HG03442 (cell line): ENCODE results near the gene NCOR2.

Source experiments
- ATAC-seq: cut with Tn5 transposase; IDR thresholded peaks from one replicate; pipeline ENCODE4 v1.9.1; 2021; ENCODE audit warnings: mild to moderate bottlenecking, moderate library complexity; ENCODE audit not compliant: unreplicated experiment

The NCOR2 gene

GRCh38 chr12:124566997-124567672, at the start of gene NCOR2:
TSS of gene NCOR2 (minus strand) at chr12:124567612. CDS start at chr12:124495251, 72,361 bp downstream.
- ATAC-seq: peak; percentile 20

GRCh38 chr12:124616394-124617221, 49.2 kb upstream of the NCOR2 start:
- ATAC-seq: no peak

- no peak for ATAC-seq
These were observed 47.3 kb upstream of the NCOR2 start for GRCh38 chr12:124614512-124615292.

- no peak for ATAC-seq
These were observed 45.8 kb upstream of the NCOR2 start for GRCh38 chr12:124613151-124613585.

GRCh38 chr12:124612410-124612680, 44.9 kb upstream of the NCOR2 start:
- no peak for ATAC-seq

- no peak for ATAC-seq
These were observed 44.4 kb upstream of the NCOR2 start for GRCh38 chr12:124611559-124612409.

GRCh38 chr12:124610629-124611558, 43.5 kb upstream of the NCOR2 start:
- ATAC-seq: no peak

- ATAC-seq: no peak
These were observed 42.7 kb upstream of the NCOR2 start for GRCh38 chr12:124610021-124610612.

- ATAC-seq: peak; percentile 75
These were observed 41.9 kb upstream of the NCOR2 start for GRCh38 chr12:124609041-124609989.

- ATAC-seq: no peak
These were observed 41.0 kb upstream of the NCOR2 start for GRCh38 chr12:124608450-124608870.

- ATAC-seq: no peak
These were observed 40.4 kb upstream of the NCOR2 start for GRCh38 chr12:124607681-124608425.

GRCh38 chr12:124605883-124606774, 38.7 kb upstream of the NCOR2 start:
- ATAC-seq: no peak

- no peak for ATAC-seq
These were observed 37.9 kb upstream of the NCOR2 start for GRCh38 chr12:124605150-124605882.

GRCh38 chr12:124604264-124604680, 36.9 kb upstream of the NCOR2 start:
- ATAC-seq: no peak

GRCh38 chr12:124603831-124604251, 36.4 kb upstream of the NCOR2 start:
- no peak for ATAC-seq

GRCh38 chr12:124603100-124603541, 35.7 kb upstream of the NCOR2 start:
- no peak for ATAC-seq
